Measurements from ENCODE around the gene SH2B3. TPM values are rescaled to one million over a fixed set of nuclear protein-coding genes. Genes with fewer than 3 reads are reported as not detected.

The SH2B3 gene
- total and polyA plus RNA-seq, 9 of the 15 experiments (the other 6 are each of a cell fraction or from before 2014, with no cell fraction given) = 10.8 to 75.3 (median 37.4) TPM

DNA sequence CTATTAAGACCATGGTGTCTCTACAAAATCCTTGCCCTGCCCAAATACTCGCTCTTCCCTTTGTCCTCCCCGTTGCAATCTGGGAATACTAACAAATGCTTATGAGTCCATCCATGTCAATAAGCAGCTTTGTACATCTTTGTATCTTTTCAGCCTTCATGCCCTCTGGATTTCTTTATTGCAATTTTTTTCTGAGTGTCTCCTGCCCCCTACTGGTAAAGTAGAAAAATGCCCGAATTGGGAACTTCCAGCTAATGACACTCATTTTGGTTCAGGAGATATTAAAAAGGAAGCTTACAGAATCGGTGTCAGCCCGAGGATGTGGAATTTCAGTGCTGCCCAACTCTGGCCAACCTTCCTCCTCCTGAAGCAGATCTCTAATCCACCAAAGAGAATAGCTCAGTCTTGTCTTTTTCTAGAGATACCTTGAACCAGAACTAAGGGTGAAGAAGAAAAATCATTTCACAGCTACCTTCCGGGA is 46.0 kb downstream of the SH2B3 start (continued):
- TF ChIP-seq ZBED1 (IDR thresholded peaks at IDR 0.05) (no peak), POLR2AphosphoS2 (IDR thresholded peaks at IDR 0.05; ENCODE audit: low read length) (peak; percentile 74; the same call in 1 of the 2 replicates), SIN3A (IDR thresholded peaks at IDR 0.05; ENCODE audit: borderline replicate concordance in 2 of 2, control insufficient read depth in 1 of 2, low read depth in 2 of 2, low read length in 2 of 2) (peak in 1 of 2 experiments; percentile 40; a peak in 1 of 4 replicates), MCM7 (IDR thresholded peaks at IDR 0.05) (no peak), MTF1 (CRISPR knock-in tag; IDR thresholded peaks at IDR 0.05; ENCODE audit: borderline replicate concordance) (no peak), TEAD4 (IDR thresholded peaks at IDR 0.05; ENCODE audit: low read length) (peak; percentile 34; the same call in 1 of the 2 replicates), TEAD4 (CRISPR knock-in tag; IDR thresholded peaks at IDR 0.05; ENCODE audit: borderline replicate concordance) (no peak), EGR1 (conservative IDR thresholded peaks at IDR 0.05) (no peak), ETV6 (IDR thresholded peaks at IDR 0.05; ENCODE audit: borderline replicate concordance in 1 of 2, low read depth in 2 of 2, low read length in 1 of 2) (no peak), ETV6 (CRISPR knock-in tag; IDR thresholded peaks at IDR 0.05; ENCODE audit: borderline replicate concordance) (no peak), NFATC3 (IDR thresholded peaks at IDR 0.05) (no peak), ZNF311 (CRISPR knock-in tag; IDR thresholded peaks at IDR 0.05) (no peak), CBFA2T2 (conservative IDR thresholded peaks at IDR 0.05) (no peak), ARID2 (IDR thresholded peaks at IDR 0.05) (peak; percentile 40; the same call in 1 of the 2 replicates), RBM14 (IDR thresholded peaks at IDR 0.05; ENCODE audit: borderline replicate concordance, insufficient read depth, low read depth, low read length) (no peak), CEBPG (CRISPR knock-in tag; IDR thresholded peaks at IDR 0.05) (no peak), CEBPG (tag; conservative IDR thresholded peaks at IDR 0.05 in 1 of 2, IDR thresholded peaks at IDR 0.05 in 1 of 2) (no peak), SMARCE1 (IDR thresholded peaks at IDR 0.05) (no peak), SP1 (CRISPR knock-in tag; IDR thresholded peaks at IDR 0.05) (no peak), BMI1 (IDR thresholded peaks at IDR 0.05; ENCODE audit: low read length) (no peak)
- TF ChIP-seq, protein P1, sequence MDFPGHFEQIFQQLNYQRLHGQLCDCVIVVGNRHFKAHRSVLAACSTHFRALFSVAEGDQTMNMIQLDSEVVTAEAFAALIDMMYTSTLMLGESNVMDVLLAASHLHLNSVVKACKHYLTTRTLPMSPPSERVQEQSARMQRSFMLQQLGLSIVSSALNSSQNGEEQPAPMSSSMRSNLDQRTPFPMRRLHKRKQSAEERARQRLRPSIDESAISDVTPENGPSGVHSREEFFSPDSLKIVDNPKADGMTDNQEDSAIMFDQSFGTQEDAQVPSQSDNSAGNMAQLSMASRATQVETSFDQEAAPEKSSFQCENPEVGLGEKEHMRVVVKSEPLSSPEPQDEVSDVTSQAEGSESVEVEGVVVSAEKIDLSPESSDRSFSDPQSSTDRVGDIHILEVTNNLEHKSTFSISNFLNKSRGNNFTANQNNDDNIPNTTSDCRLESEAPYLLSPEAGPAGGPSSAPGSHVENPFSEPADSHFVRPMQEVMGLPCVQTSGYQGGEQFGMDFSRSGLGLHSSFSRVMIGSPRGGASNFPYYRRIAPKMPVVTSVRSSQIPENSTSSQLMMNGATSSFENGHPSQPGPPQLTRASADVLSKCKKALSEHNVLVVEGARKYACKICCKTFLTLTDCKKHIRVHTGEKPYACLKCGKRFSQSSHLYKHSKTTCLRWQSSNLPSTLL (IDR thresholded peaks at IDR 0.05) = no peak
- TF ChIP-seq, protein P2, sequence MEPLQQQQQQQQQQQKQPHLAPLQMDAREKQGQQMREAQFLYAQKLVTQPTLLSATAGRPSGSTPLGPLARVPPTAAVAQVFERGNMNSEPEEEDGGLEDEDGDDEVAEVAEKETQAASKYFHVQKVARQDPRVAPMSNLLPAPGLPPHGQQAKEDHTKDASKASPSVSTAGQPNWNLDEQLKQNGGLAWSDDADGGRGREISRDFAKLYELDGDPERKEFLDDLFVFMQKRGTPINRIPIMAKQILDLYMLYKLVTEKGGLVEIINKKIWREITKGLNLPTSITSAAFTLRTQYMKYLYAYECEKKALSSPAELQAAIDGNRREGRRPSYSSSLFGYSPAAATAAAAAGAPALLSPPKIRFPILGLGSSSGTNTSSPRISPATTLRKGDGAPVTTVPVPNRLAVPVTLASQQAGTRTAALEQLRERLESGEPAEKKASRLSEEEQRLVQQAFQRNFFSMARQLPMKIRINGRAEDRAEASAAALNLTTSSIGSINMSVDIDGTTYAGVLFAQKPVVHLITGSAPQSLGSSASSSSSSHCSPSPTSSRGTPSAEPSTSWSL (CRISPR knock-in tag; IDR thresholded peaks at IDR 0.05; ENCODE audit: borderline replicate concordance) = no peak
- TF ChIP-seq, protein P3, sequence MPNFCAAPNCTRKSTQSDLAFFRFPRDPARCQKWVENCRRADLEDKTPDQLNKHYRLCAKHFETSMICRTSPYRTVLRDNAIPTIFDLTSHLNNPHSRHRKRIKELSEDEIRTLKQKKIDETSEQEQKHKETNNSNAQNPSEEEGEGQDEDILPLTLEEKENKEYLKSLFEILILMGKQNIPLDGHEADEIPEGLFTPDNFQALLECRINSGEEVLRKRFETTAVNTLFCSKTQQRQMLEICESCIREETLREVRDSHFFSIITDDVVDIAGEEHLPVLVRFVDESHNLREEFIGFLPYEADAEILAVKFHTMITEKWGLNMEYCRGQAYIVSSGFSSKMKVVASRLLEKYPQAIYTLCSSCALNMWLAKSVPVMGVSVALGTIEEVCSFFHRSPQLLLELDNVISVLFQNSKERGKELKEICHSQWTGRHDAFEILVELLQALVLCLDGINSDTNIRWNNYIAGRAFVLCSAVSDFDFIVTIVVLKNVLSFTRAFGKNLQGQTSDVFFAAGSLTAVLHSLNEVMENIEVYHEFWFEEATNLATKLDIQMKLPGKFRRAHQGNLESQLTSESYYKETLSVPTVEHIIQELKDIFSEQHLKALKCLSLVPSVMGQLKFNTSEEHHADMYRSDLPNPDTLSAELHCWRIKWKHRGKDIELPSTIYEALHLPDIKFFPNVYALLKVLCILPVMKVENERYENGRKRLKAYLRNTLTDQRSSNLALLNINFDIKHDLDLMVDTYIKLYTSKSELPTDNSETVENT (CRISPR knock-in tag; IDR thresholded peaks at IDR 0.05) = no peak
- TF ChIP-seq, protein P4, sequence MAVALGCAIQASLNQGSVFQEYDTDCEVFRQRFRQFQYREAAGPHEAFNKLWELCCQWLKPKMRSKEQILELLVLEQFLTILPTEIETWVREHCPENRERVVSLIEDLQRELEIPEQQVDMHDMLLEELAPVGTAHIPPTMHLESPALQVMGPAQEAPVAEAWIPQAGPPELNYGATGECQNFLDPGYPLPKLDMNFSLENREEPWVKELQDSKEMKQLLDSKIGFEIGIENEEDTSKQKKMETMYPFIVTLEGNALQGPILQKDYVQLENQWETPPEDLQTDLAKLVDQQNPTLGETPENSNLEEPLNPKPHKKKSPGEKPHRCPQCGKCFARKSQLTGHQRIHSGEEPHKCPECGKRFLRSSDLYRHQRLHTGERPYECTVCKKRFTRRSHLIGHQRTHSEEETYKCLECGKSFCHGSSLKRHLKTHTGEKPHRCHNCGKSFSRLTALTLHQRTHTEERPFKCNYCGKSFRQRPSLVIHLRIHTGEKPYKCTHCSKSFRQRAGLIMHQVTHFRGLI (CRISPR knock-in tag; IDR thresholded peaks at IDR 0.05) = no peak
